HG03575 (cell line): Measurements from ENCODE around the gene NKIRAS1.
"Not testable (repeated sequence)": the region's sequence is repeated elsewhere in the genome, so short reads cannot be mapped to it uniquely, and the experiment has no call there.

Experiments used
- ATAC-seq: cut with Tn5 transposase; IDR thresholded peaks from one replicate; pipeline ENCODE4 v1.9.1; 2021; ENCODE audit not compliant: unreplicated experiment, insufficient number of reproducible peaks, low FRiP score; ENCODE audit errors: extremely low read depth

NKIRAS1 gene

DNA sequence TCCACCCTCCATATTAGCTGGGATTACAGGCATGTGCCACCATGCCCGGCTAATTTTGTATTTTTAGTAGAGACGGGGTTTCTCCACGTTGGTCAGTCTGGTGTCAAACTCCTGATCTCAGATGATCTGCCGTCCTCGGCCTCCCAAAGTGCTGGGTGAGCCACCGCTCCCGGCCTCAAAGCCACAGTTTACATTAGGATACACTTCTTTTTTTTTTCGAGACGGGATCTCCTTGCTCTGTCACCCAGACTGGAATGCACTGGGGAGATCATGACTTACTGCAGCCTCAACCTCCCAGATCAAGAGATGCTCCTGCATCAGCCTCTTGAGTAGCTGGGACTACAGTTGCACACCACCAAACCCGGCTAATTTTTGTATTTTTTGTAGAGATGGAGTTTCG is 25.8 kb upstream of the NKIRAS1 start:
- no peak for ATAC-seq

DNA sequence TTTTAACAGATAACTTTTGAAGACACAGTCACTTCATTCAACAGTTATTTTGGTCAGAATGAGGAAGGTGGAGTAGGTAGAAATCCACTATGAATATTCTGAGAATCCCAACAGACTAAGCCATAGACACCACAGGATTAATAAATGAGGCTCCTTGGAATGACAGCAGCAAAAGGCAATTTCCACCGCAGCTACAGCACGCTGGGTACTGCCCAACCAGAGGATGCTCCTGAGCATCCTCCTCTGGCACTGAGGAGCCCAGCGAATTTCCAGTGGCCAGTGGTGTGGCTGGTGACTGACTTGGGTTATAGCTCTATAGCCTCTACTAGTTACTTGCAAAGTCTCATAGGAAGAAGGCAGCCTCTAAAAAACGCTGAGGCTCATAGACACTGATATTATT is 24.6 kb upstream of the NKIRAS1 start:
- ATAC-seq = no peak

GRCh38 chr3:23940775-23941174 is 24.0 kb upstream of the NKIRAS1 start:
- ATAC-seq = no peak

DNA sequence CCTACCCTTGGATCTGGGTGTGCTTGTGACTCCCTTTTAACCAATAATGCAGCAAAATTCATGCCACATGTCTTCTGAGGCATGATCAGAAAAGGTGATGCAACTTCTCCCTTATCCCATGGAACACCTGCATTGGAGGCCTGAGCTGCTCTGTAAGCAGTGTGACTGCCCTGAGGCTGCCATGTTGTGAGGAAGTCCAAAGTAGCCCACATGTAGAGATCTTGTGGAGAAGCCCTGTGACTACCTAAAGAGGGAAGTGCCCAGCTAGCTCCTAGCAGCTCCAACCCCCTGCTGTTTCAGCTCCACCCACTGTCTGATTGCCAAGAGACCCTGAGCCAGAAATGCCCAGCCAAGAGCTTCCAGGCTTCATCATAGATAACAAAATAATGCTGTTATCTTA is 21.9 kb upstream of the NKIRAS1 start:
- no peak for ATAC-seq

DNA sequence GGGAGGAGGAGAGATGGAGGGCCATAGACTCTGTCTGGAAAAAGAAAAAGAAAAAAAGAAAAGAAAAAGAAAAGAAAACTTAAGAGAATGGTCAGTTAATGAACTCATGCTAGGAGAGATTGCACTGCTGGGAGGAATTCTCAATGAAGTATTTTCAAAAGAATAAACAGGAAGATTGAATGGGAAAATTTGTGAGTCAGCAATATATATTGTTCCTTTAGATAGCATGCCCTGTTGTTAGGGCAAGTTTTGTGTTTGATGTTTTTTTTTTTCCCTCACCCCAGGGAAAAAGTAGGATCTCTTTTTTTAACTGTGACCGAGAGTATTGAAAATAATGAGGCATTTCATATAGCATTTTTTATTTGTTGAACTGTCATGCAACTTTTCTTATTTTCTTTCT is 20.5 kb upstream of the NKIRAS1 start:
- no peak for ATAC-seq

DNA sequence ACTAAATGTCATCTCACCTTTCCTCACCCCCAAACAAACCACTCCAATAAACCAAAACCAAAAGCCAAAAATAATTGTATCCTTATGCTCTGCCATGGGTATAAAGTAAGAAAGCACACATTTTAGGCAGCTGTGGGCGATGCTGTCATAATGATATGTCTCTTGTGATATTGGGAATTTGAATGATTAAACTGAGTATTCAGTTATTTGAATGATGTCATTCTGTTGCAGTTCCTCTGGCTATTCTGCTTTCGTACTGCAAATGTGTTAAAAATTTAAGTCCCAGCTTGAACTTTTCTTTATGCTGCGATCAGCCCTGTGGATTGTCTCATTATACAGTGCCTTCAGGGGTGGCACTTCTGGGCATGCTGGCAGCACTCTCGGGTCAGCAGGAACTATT is 17.5 kb upstream of the NKIRAS1 start:
- no peak for ATAC-seq

GRCh38 chr3:23932571-23932970 is 15.8 kb upstream of the NKIRAS1 start:
- no peak for ATAC-seq

DNA sequence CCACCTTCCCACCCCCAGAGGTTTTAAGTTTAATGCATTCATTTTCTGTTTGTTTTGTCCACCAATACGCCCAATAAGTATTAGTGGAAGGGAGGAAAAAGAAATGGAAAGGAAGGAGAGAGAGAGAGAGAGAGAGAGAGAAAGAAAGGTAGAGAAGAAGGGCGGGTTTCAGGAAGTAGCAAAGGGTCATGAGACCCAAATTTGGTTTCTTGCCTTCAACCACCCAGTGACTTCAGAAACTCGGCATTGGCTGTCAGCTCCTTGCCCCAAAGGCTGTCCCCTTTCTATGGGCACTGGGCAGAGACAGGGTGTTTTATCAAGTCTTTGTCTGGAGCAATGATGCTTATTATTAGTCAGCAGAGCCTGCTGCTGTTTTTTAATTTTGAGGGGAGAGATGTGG is 14.8 kb upstream of the NKIRAS1 start:
- ATAC-seq = no peak

DNA sequence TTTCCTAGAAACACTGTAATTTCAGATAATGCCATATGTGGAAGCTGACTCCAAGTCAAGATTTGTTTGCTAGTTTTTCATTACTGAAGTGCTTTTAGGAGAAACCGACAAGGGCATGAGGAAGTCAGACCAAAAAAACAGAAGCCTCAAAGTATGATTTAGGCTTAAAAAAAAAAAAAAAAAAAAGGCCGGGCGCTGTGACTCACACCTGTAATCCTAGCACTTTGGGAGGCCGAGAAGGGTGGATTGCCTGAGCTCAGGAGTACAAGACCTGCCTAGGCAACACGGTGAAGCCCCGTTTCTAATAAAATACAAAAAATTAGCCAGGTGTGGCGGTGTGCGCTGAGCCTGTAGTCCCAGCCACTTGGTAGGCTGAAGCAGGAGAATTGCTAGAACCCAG is 11.7 kb upstream of the NKIRAS1 start:
- ATAC-seq = no peak

DNA sequence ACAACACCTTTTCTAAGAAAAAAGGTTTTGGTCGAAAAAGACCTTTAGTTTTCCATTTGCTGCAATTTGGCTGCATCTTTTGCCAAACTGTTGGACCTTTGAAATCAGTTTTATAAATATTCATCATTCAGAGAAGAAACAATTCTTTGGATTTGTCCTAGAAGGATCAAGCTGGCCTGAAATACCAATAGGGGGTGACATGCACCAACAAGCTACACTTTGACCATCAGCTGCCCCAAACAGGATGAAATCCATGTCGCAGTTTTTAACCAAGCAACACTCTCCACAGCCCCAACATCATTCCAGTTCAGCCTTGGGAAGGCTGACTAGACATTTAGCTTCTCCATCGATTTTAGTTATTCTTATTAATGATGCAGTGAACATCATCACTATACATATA is 9.9 kb upstream of the NKIRAS1 start:
- no peak for ATAC-seq

DNA sequence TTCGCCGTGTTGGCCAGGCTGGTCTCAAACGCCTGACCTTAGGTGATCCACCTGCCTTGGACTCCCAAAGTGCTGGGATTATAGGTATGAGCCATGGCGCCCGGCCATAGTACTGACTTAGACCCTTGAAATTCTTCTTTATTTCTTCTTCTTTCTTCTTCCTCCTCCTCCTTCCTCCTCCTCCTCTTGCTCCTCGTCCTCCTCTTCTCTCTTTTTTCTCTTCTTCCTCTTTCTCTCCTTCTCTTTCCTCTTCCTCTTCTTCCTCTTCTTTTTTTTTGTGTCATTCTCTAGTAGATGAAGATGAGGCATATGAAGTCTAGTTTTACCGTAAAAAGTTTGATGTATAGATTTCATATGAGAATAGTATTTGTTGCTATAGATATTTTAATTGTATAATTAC is 9.5 kb upstream of the NKIRAS1 start:
- no peak for ATAC-seq

DNA sequence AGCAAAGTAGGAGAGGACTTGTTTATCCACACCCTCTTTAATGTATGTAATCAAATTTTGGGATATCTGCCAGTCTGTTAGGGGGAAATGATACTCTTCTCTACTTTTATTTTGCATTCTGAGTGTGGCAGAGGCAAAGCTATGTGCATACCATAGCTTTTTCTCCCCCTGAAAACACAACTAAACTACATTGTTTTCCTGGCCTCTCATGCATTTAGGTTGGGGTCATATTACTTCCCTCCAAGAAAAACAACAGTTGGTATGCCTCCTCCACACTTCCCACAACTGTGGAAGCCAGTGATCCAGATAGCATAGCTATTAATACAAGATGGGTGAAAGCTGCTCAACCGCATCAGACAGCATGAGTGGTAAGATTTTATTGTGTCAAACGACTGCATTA is 7.0 kb upstream of the NKIRAS1 start:
- ATAC-seq = no peak

- ATAC-seq = no peak
Measured at GRCh38 chr3:23921052-23921511, 4.3 kb upstream of the NKIRAS1 start.

- no peak for ATAC-seq
Measured at GRCh38 chr3:23920151-23920655, 3.4 kb upstream of the NKIRAS1 start.

DNA sequence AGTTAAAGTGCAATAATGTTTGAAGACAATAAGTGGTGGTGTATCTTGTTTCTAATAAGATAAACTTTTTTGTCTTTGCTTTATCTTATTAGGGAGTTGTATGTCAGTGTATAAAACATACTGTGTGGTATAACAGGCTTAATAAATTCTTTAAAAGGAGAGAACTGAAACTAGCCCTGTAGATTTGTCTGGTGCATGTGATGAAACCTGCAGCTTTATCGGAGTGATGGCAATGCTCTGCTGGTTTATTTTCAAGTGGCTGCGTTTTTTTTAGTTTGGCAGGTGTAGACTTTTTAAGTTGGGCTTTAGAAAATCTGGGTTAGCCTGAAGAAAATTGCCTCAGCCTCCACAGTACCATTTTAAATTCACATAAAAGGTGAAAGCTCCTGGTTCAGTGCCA is 2.8 kb upstream of the NKIRAS1 start:
- ATAC-seq = no peak

GRCh38 chr3:23918331-23918730 is 1.5 kb upstream of the NKIRAS1 start:
- not testable (repeated sequence) for ATAC-seq

DNA sequence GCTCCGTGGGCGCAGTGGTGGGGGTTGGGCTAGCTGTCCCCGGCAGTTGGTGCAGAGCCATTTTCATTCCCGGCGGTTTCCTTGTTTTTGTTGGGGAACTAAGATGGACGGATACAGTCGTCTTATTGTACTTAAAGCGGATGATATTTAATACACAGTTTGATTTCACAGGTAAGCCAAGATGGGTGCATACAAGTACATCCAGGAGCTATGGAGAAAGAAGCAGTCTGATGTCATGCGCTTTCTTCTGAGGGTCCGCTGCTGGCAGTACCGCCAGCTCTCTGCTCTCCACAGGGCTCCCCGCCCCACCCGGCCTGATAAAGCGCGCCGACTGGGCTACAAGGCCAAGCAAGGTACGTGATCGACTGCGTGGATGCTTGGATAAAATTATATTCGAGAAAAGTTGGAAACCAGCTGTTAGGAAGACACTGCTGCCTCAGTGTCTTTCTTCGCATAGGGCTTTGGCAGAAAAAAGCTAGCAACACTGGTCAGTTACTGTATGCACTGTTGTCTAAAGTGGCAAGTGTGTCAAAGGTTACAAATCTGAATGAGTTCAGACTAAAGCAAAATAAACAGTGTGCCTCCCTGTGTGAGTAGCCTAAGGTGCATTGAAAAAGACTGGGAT is 1.0 kb upstream of the NKIRAS1 start:
- not testable (repeated sequence) for ATAC-seq

GRCh38 chr3:23916152-23916885 is 471 bp downstream of the NKIRAS1 start:
- peak; percentile 24 for ATAC-seq

- ATAC-seq = no peak
Measured at GRCh38 chr3:23915537-23916108, 1.2 kb downstream of the NKIRAS1 start.
